Adrenal gland (tissue), 5 donors: ENCODE data around the gene TBL1XR1.

ENCODE experiments used
- POLR2A ChIP-seq, 2 donors: fragments of 450-650 bp; IDR thresholded peaks; one replicate each; pipeline ENCODE4 v1.6.1; 2017; ENCODE audit warnings: antibody characterized with exemption in 2 of 2, mild to moderate bottlenecking in 2 of 2, moderate library complexity in 1 of 2
- TF ChIP-seq, protein P1 (sequence below), 6 experiments: fragments of 450-650 bp in 4 of 6; fragments of 200-600 bp in 2 of 6; sonication (generic) in 1 of 6; IDR thresholded peaks; 1 replicate in 5 of 6; 2 replicates in 1 of 6; pipeline versions ENCODE4 v1.5.1 to v1.8.0; 2016 to 2021; ENCODE audit warnings: antibody characterized with exemption in 6 of 6, mild to moderate bottlenecking in 2 of 6, moderate library complexity in 1 of 6
- donor health status: DM: no; HTN: no; CAD: no.

DNA sequence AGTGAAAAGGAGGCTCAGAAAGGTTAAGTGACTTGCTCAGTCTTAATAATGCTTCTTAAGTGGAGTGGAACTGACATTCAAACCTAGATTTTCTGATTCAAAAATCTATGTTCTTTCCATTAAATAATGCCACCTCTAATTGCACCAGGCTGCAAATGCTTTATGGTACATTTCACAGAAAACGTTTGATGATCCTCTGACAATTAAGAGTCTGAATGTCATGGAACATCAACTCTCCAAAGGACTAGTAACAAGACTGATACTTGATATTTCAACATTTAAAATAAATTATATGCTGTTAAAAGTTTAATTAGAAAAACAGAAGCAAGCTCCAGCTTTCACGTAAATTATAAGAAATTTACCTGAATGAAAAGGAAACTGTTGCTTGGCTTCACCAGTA lies 151.5 kb downstream of the TBL1XR1 start:
- TF ChIP-seq, protein P1, sequence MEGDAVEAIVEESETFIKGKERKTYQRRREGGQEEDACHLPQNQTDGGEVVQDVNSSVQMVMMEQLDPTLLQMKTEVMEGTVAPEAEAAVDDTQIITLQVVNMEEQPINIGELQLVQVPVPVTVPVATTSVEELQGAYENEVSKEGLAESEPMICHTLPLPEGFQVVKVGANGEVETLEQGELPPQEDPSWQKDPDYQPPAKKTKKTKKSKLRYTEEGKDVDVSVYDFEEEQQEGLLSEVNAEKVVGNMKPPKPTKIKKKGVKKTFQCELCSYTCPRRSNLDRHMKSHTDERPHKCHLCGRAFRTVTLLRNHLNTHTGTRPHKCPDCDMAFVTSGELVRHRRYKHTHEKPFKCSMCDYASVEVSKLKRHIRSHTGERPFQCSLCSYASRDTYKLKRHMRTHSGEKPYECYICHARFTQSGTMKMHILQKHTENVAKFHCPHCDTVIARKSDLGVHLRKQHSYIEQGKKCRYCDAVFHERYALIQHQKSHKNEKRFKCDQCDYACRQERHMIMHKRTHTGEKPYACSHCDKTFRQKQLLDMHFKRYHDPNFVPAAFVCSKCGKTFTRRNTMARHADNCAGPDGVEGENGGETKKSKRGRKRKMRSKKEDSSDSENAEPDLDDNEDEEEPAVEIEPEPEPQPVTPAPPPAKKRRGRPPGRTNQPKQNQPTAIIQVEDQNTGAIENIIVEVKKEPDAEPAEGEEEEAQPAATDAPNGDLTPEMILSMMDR (IDR thresholded peaks at IDR 0.05), result no peak
- no peak for TF ChIP-seq POLR2A (IDR thresholded peaks at IDR 0.05)
